IgD-negative memory B cell (primary cell): ENCODE results near the gene SUGT1. TPM values are rescaled to one million over a fixed set of nuclear protein-coding genes. Genes with fewer than 3 reads are reported as not detected.

Source experiments
- H3K27ac Mint-ChIP-seq, 3 donors: one replicate each; pipeline ENCODE4 v1.8.0; 2020 to 2022; ENCODE audit warnings: mild to moderate bottlenecking in 3 of 3, mixed read lengths in 3 of 3, moderate library complexity in 1 of 3
- H3K27me3 Mint-ChIP-seq: one replicate; pipeline ENCODE4 v1.8.0; 2021; ENCODE audit warnings: mixed read lengths
- H3K36me3 Mint-ChIP-seq: one replicate; pipeline ENCODE4 v1.8.0; 2020; ENCODE audit warnings: mild to moderate bottlenecking, mixed read lengths
- H3K4me1 Mint-ChIP-seq, 3 donors: one replicate each; pipeline ENCODE4 v1.8.0; 2020 to 2022; ENCODE audit warnings: mixed read lengths in 3 of 3, mild to moderate bottlenecking in 1 of 3
- H3K4me3 Mint-ChIP-seq, 4 donors: one replicate each; pipeline ENCODE4 v1.8.0; 2020 to 2022; ENCODE audit warnings: mild to moderate bottlenecking in 4 of 4, mixed read lengths in 4 of 4, moderate library complexity in 3 of 4
- H3K9me3 Mint-ChIP-seq, 3 donors: one replicate each; pipeline ENCODE4 v1.8.0; 2020 to 2021; ENCODE audit warnings: mixed read lengths in 3 of 3, mild to moderate bottlenecking in 1 of 3
- polyA plus RNA-seq: library from polyadenylated mRNA; unstranded; fragments of 300-500 nt; fragmentation: Illumina TruSeq; gene quantifications from one replicate; pipeline ENCODE4 v1.2.3, GENCODE V29; 2021

SUGT1 gene
- polyA plus RNA-seq, 1 donor from 2014 or later: 47.3 TPM

DNA sequence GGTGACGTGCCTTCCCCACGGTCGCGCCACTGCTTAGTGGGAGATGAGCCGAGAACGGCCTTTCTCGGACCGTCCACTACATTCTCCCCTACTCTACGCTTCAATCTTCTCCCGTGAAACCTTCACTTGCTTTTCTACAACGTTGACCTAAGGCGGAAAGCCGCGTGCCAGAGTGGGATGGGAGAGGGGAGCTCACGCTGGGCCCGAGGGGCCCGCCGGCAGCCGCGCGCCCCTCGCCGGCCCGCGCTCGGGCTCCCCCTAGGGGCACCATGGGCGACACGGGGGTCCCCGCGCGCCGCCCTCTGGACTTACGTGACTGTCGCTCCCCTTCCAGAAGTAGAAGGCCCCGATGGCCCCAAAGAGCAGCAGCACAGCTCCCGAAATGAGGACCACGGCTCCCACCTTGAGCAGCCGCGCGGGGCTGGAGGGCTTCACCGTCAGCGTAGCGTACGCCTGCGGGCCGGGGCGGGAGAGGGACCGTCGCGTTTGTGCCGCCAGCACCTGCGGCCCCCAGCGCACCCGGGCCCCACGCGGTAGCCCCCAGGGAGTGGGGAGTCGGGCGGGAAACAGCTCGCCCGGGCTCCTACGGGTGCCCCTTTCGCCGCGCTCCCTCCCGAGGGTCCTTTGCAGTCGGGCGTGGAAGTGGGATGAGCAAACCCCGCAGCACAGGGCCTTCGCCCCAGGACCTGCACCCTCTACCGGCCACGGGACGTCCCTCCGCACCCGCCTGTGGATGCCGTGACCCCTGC is 86.3 kb downstream of the SUGT1 start:
- Mint-ChIP-seq H3K27me3 (peaks cover 39% of the 10 kb centered on the region), H3K4me3 (peak overlapping the region in 3 of 4 donors; percentile 33 to 42 (median 34)), H3K9me3 (peaks cover 0 to 9% (median 0%) of the 10 kb centered on the region in 3 donors), H3K4me1 (peaks cover 0 to 9% (median 3%) of the 10 kb centered on the region in 3 donors), H3K27ac (no peak overlapping the region), H3K36me3 (peaks cover 5% of the 10 kb centered on the region)

DNA sequence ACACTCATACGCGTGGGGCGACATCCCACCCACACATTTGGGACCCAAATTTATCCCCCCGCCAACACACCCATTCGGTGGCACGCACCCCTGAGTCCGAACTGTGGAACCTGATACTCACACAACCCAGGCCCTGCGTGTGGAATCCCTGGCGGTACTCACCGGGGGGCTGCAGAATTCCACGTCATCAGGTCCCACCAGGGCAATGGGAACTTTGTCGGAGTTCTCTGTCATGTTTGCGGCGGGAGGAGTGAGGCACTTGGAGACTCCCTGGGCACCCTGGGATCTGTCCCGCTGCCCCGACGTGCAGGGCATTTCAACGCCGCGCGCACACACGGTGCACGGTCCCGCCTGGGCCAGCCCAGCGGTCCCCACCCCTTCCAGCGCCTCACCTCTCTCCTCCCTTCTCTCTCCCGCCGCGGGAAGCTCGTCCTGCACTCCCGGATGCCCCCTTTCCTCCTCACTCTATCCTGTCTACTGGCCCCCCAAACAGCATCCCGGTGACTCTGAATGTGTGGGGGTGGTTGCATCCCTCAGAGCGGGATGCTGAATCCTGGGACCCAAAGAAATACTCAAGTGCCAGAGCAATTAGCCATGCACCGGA is 86.9 kb downstream of the SUGT1 start, which contains the start of gene CNMD:
TSS of gene CNMD (minus strand) at position 353 of the 604 bp plus-strand sequence. CDS start at position 234, 119 bp downstream.
- Mint-ChIP-seq H3K27me3 (peaks cover 39% of the 10 kb centered on the region), H3K9me3 (peaks cover 0 to 9% (median 0%) of the 10 kb centered on the region in 3 donors), H3K27ac (no peak within 1 kb of the TSS), H3K4me3 (peak within 1 kb of the TSS; percentile 21 to 77 (median 38)), H3K36me3 (peaks cover 5% of the 10 kb centered on the region), H3K4me1 (peaks cover 0 to 9% (median 3%) of the 10 kb centered on the region in 3 donors)

DNA sequence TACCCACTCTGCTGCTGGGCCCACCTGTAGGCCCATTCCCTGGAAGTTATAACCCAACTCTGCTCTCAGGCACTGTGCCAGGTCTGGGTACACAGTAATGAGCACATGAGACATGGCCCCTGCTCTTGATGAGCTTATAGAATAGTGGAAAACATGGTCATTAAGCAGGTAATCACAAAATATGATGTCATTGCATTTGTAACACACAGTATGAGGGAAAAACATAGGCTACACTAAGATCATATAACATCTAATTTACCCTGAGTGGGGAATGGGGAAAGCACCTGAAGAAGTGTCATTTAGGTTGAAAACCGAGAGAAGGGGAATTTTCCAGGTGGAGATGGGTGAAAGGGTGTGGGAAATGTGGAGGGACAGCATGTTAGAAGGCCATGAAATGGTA is 90.9 kb downstream of the SUGT1 start:
- Mint-ChIP-seq H3K27ac (no peak overlapping the region), H3K4me3 (no peak overlapping the region), H3K4me1 (peaks cover 0 to 3% (median 0%) of the 10 kb centered on the region in 3 donors), H3K9me3 (peaks cover 0 to 9% (median 0%) of the 10 kb centered on the region in 3 donors), H3K36me3 (peaks cover 2% of the 10 kb centered on the region), H3K27me3 (peaks cover 34% of the 10 kb centered on the region)

DNA sequence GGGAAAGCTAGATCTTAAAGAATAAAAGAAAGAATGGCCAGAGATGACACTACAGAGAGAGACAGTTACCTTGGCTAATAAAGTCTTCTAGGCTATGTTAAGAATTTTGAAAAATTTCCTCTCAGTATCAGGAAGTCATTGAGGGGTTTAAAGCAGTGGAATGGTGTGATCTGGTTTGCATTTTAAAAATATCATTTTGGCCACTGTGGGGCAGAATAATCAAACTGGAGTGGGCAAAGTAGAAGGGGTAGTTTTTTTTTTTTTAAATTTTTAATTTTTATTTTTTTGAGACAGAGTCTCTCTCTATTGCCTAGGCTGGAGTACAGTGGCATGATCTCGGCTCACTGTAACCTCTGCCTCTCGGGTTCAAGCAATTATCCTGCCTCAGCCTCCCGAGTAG is 91.4 kb downstream of the SUGT1 start:
- H3K4me3 Mint-ChIP-seq: no peak overlapping the region
- H3K27me3 Mint-ChIP-seq: peaks cover 33% of the 10 kb centered on the region
- peaks cover 0 to 9% (median 1%) of the 10 kb centered on the region in 3 donors for H3K9me3 Mint-ChIP-seq
- peaks cover 0 to 2% (median 0%) of the 10 kb centered on the region in 3 donors for H3K4me1 Mint-ChIP-seq
- H3K27ac Mint-ChIP-seq: no peak overlapping the region
- peaks cover 2% of the 10 kb centered on the region for H3K36me3 Mint-ChIP-seq

DNA sequence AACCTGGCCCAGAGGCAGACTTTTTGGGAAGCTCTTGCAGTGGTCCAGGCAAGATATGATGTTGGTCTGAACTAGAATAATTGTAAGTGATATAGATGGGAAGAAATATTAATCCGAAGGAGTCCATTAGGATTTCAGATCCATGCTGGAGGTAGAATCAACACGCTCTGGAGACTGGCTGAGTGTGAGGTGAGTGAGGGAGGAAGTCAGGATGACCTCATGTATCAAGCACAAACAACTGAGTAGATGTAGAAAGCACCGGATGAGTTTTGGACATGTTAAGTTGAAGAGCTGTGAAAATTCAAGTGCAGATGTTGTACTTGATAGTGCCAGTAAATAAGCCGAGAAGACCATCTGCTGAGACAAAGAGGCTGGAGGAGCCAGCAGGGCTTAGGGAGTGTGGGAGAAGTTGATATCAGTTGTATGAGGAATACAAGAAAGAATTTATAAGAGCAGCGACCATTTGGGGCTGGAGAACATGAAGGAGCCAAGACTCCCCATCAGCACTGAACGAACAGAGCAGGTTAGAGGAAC is 92.3 kb downstream of the SUGT1 start:
- peaks cover under 1% of the 10 kb centered on the region for H3K36me3 Mint-ChIP-seq

DNA sequence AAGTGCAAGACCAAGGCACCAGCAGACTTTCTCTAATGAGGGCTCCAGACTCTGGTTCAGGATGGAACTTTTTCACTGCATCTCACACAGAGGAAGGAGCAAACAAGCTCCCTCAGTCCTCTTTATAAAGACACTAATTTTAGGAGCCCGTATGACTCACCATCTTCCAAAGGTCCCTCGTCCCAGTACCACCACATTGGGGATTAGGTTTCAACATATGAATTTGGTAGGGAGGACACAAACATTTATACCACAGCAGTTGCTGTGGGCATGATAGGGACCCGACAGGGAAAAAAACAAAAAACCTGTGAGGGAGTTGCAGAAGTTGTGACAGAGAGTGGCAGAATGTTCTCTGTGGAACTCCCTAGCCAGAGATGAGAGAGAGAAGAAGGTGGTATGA is 93.5 kb downstream of the SUGT1 start:
- H3K36me3 Mint-ChIP-seq: no peaks in the 10 kb centered on the region
- peaks cover 23% of the 10 kb centered on the region for H3K27me3 Mint-ChIP-seq
- no peak overlapping the region for H3K4me3 Mint-ChIP-seq
- peaks cover 0 to 9% (median 1%) of the 10 kb centered on the region in 3 donors for H3K9me3 Mint-ChIP-seq
- no peaks in the 10 kb centered on the region for H3K4me1 Mint-ChIP-seq
- H3K27ac Mint-ChIP-seq: no peak overlapping the region

More for the DNA sequence above, 92.3 kb downstream of the SUGT1 start:
- no peak overlapping the region for H3K4me3 Mint-ChIP-seq
- peaks cover 0 to 9% (median 1%) of the 10 kb centered on the region in 3 donors for H3K9me3 Mint-ChIP-seq
- no peaks in the 10 kb centered on the region for H3K4me1 Mint-ChIP-seq
- peaks cover 26% of the 10 kb centered on the region for H3K27me3 Mint-ChIP-seq
- no peak overlapping the region for H3K27ac Mint-ChIP-seq

DNA sequence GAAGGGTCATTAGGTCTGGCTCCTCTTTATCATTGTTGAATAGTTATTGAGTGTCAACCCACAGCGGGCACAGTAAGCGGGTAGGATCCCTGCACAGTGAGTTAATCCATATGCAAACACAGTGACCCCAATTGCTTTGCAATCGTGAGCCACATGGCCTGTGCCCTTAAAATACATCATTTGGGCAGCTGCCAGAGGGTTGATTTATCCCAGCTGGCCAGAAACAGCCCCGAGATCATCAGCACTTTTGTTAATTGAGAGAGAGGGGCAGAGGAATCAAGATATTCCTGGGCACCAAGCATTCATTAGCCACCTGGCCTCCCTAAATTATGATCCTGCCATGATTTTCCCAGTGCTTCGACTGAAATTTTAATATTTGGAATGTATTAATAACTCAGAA is 96.8 kb downstream of the SUGT1 start:
- no peak overlapping the region for H3K4me3 Mint-ChIP-seq
- H3K27ac Mint-ChIP-seq: no peak overlapping the region
- H3K27me3 Mint-ChIP-seq: peaks cover 8% of the 10 kb centered on the region
- H3K4me1 Mint-ChIP-seq: no peaks in the 10 kb centered on the region
- H3K9me3 Mint-ChIP-seq: peaks cover 0 to 1% (median 0%) of the 10 kb centered on the region in 3 donors
- no peaks in the 10 kb centered on the region for H3K36me3 Mint-ChIP-seq

Other genes with a start within 250 kb of the SUGT1 start
- 0.15 TPM for gene THSD1, start 246.7 kb upstream of the SUGT1 start, polyA plus RNA-seq
- gene VPS36, start 202.2 kb upstream of the SUGT1 start, polyA plus RNA-seq: 42.0 TPM
- 14.8 TPM for gene CKAP2, start 197.4 kb upstream of the SUGT1 start, polyA plus RNA-seq
- 17.0 TPM for gene HNRNPA1L2, start 10.4 kb upstream of the SUGT1 start, polyA plus RNA-seq
- not detected for gene CNMD, start 87.0 kb downstream of the SUGT1 start, polyA plus RNA-seq
- gene PCDH8, start 195.8 kb downstream of the SUGT1 start, polyA plus RNA-seq: not detected